ENCODE results near the gene CCDC88C. TPM values are rescaled to one million over a fixed set of nuclear protein-coding genes. Genes with fewer than 3 reads are reported as not detected.

The CCDC88C gene
- total and polyA plus RNA-seq, 2 donors (not counting 3 experiments of a cell fraction or from before 2014, with no cell fraction given) = 11.4 to 52.1 TPM

DNA sequence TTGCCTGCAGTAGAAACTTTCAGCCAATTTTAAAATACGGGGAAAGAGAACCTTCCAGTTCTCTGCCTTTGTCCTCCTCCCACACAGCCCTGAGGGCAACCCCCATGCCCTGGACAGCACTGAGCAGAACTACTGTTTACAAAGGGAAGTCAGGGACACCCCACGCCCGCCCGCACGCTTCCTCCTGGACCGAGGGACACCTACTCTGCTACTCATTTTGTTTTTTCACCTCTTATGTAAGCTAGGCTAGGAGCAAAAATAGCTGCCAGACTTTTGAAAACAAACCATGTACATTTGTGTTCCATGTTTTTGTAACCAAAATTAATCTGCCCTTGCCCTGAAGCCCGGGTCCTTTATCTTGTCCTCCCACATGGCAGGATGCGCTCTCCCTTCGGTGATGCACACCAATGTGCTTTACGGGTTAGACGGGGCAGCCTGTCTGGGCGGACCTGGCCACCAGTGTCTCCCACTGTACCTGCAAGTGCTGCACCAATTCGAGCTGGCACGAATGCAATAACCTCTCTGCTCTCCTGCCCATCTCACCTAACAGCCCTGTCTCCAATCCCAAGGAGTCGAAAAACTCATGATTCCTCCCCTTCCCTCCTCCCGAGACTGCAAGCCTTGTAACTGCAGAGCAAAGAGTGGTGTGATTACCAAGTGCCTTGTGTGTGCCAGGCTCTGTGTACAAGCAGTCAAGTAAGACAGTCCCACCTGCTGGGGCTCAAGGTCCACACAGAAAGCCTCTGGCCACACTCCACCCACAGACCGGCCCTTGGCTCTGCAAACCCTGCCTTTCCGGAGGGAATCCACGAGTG lies 85.2 kb downstream of the CCDC88C start:
- Histone ChIP-seq H2AFZ (ENCODE audit: low read depth, low read length) (no peak overlapping the region), H4K20me1 (replicated peaks; ENCODE audit: control insufficient read depth, extremely low read depth, insufficient read depth, low read length) (no peaks in the 10 kb centered on the region), H3K36me3 (ENCODE audit: control insufficient read depth in 2 of 2, extremely low read depth in 1 of 2, insufficient read depth in 2 of 2, low read length in 2 of 2) (peaks cover 0 to 19% of the 10 kb centered on the region in 2 experiments), H3K27me3 (ENCODE audit: control insufficient read depth in 2 of 2, insufficient read depth in 2 of 2, low read length in 2 of 2) (no peaks in the 10 kb centered on the region), H3K4me3 (replicated peaks in 1 of 3; ENCODE audit: insufficient read depth in 1 of 3, low read depth in 1 of 3, low read length in 3 of 3) (no peak overlapping the region), H3K4me1 (ENCODE audit: control insufficient read depth, extremely low read depth, insufficient read depth, low read length) (peaks cover 9% of the 10 kb centered on the region), H3K79me2 (ENCODE audit: control insufficient read depth, insufficient read depth, low read length) (no peaks in the 10 kb centered on the region), H3K9ac (replicated peaks; ENCODE audit: extremely low read depth, insufficient read depth, low read length) (no peak overlapping the region), H3K4me2 (ENCODE audit: insufficient read depth, low read length) (no peak overlapping the region), H3K9me3 (replicated peaks; ENCODE audit: control insufficient read depth, insufficient read depth, low read length) (no peaks in the 10 kb centered on the region), H3K27ac (ENCODE audit: insufficient read depth, low read depth, low read length) (no peak overlapping the region), H3K9me1 (replicated peaks; ENCODE audit: control insufficient read depth, extremely low read depth, insufficient read depth, low read length) (no peaks in the 10 kb centered on the region)
- TF ChIP-seq POLR2AphosphoS5 (IDR thresholded peaks at IDR 0.05; ENCODE audit: insufficient read depth, low read depth, low read length) (peak; percentile 24), EZH2 (IDR thresholded peaks at IDR 0.05; ENCODE audit: borderline replicate concordance, low read depth, low read length, severe bottlenecking) (no peak), POLR2A (IDR thresholded peaks at IDR 0.05; ENCODE audit: low read depth, low read length) (no peak)
- TF ChIP-seq, protein P1, sequence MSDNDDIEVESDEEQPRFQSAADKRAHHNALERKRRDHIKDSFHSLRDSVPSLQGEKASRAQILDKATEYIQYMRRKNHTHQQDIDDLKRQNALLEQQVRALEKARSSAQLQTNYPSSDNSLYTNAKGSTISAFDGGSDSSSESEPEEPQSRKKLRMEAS (IDR thresholded peaks at IDR 0.05; ENCODE audit: insufficient read depth, insufficient read length) = no peak
- dilution Hi-C loops (cut with MboI; ENCODE audit: extremely low pct_ligation_motif_present, low sequenced_read_pairs) (no loop called here), intact Hi-C loops (cut with micrococcal nuclease) (no loop called here)
- ChIA-PET CTCF (interaction anchor here (1.6 kb wide), 1 partner anchor 9 kb away, joined by 5 read pairs; no protein-coding TSS in a partner anchor), POLR2A (no interaction called here)
- DNase-seq (ENCODE audit: low read depth, low spot score) (peak; percentile 43), FAIRE-seq (peak; percentile 70)
- BruUV-seq (replicated peaks) = no TSS peak

GRCh38 chr14:91331721-91332120 lies 85.9 kb downstream of the CCDC88C start:
- Histone ChIP-seq H3K4me1 (ENCODE audit: control insufficient read depth, extremely low read depth, insufficient read depth, low read length) (peaks cover 15% of the 10 kb centered on the region), H3K27me3 (ENCODE audit: control insufficient read depth in 2 of 2, insufficient read depth in 2 of 2, low read length in 2 of 2) (no peaks in the 10 kb centered on the region), H3K9me3 (replicated peaks; ENCODE audit: control insufficient read depth, insufficient read depth, low read length) (no peaks in the 10 kb centered on the region), H3K36me3 (ENCODE audit: control insufficient read depth in 2 of 2, extremely low read depth in 1 of 2, insufficient read depth in 2 of 2, low read length in 2 of 2) (peaks cover 0 to 14% of the 10 kb centered on the region in 2 experiments), H3K4me2 (ENCODE audit: insufficient read depth, low read length) (no peak overlapping the region), H2AFZ (ENCODE audit: low read depth, low read length) (no peak overlapping the region), H4K20me1 (replicated peaks; ENCODE audit: control insufficient read depth, extremely low read depth, insufficient read depth, low read length) (no peaks in the 10 kb centered on the region), H3K9ac (replicated peaks; ENCODE audit: extremely low read depth, insufficient read depth, low read length) (no peak overlapping the region), H3K9me1 (replicated peaks; ENCODE audit: control insufficient read depth, extremely low read depth, insufficient read depth, low read length) (no peaks in the 10 kb centered on the region), H3K4me3 (replicated peaks in 1 of 3; ENCODE audit: insufficient read depth in 1 of 3, low read depth in 1 of 3, low read length in 3 of 3) (no peak overlapping the region), H3K27ac (ENCODE audit: insufficient read depth, low read depth, low read length) (no peak overlapping the region), H3K79me2 (ENCODE audit: control insufficient read depth, insufficient read depth, low read length) (no peaks in the 10 kb centered on the region)
- ChIA-PET POLR2A (no interaction called here), CTCF (interaction anchor here (1.1 to 1.6 kb wide), 2 partner anchors 8 to 87 kb away, joined by 3 to 5 read pairs; no protein-coding TSS in a partner anchor)
- TF ChIP-seq GATA2 (IDR thresholded peaks at IDR 0.05; ENCODE audit: insufficient read depth, insufficient read length, low read depth, low read length) = no peak
- TF ChIP-seq POLR2A (IDR thresholded peaks at IDR 0.05; ENCODE audit: low read depth, low read length) = no peak
- TF ChIP-seq, protein P2, sequence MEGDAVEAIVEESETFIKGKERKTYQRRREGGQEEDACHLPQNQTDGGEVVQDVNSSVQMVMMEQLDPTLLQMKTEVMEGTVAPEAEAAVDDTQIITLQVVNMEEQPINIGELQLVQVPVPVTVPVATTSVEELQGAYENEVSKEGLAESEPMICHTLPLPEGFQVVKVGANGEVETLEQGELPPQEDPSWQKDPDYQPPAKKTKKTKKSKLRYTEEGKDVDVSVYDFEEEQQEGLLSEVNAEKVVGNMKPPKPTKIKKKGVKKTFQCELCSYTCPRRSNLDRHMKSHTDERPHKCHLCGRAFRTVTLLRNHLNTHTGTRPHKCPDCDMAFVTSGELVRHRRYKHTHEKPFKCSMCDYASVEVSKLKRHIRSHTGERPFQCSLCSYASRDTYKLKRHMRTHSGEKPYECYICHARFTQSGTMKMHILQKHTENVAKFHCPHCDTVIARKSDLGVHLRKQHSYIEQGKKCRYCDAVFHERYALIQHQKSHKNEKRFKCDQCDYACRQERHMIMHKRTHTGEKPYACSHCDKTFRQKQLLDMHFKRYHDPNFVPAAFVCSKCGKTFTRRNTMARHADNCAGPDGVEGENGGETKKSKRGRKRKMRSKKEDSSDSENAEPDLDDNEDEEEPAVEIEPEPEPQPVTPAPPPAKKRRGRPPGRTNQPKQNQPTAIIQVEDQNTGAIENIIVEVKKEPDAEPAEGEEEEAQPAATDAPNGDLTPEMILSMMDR (IDR thresholded peaks at IDR 0.05; ENCODE audit: extremely low read depth in 1 of 2, insufficient read depth in 1 of 2, low read depth in 1 of 2, low read length in 2 of 2) = no peak
- TF ChIP-seq FOS (IDR thresholded peaks at IDR 0.05; ENCODE audit: borderline replicate concordance, insufficient read depth, low read length) = no peak
- intact Hi-C loops (cut with micrococcal nuclease) = no loop called here
- dilution Hi-C loops (cut with MboI; ENCODE audit: extremely low pct_ligation_motif_present, low sequenced_read_pairs) = no loop called here
- FAIRE-seq (no peak), DNase-seq (ENCODE audit: low read depth, low spot score) (no peak)
- no TSS peak for BruUV-seq (replicated peaks)

All from endothelial cell of umbilical vein (primary cell).